ENCODE results near the gene EFHD1. TPM values are rescaled to one million over a fixed set of nuclear protein-coding genes. Genes with fewer than 3 reads are reported as not detected.

EFHD1 gene
- total and polyA plus RNA-seq, 2 of the 13 experiments (the other 11 are each of a cell fraction or from before 2014, with no cell fraction given): 0.09 TPM; not detected in 1

GRCh38 chr2:232697807-232698110 lies 64.4 kb downstream of the EFHD1 start:
- H3K4me2 ChIP-seq (ENCODE audit: low read depth, low read length): peak overlapping the region; percentile 91
- H2AFZ ChIP-seq (ENCODE audit: low read length): no peak overlapping the region
- no peak for FAIRE-seq
- peaks cover 19% of the 10 kb centered on the region for H4K20me1 ChIP-seq (ENCODE audit: insufficient read depth, low read length)
- BruUV-seq (replicated peaks): no TSS peak
- no peaks in the 10 kb centered on the region for H3K9me3 ChIP-seq (ENCODE audit: low read length)
- peak overlapping the region; percentile 87 for H3K27ac ChIP-seq (ENCODE audit: extremely low read length, insufficient read depth, low read length)
- H3K27me3 ChIP-seq (ENCODE audit: control insufficient read depth in 1 of 2, insufficient read depth in 2 of 2, low read length in 2 of 2): no peaks in the 10 kb centered on the region; a peak in 1 of 5 replicates
- peaks cover 54% of the 10 kb centered on the region for H3K79me2 ChIP-seq (ENCODE audit: insufficient read depth, low read length)
- 0 out of 5 replicates have a peak, but pooled peaks cover under 1 to 4% of the 10 kb centered on the region in 2 experiments for H3K36me3 ChIP-seq (replicated peaks in 1 of 2; ENCODE audit: control insufficient read depth in 1 of 2, insufficient read depth in 2 of 2, low read length in 2 of 2)
- peaks cover 52% of the 10 kb centered on the region for H3K4me1 ChIP-seq (ENCODE audit: insufficient read depth, low read length)
- 0% methylated on average over 11 of the region's 11 CpGs for WGBS (ENCODE audit: low lambda C conversion rate)
- ChIA-PET POLR2A (interaction anchor here (1.0 to 1.3 kb wide), 2 partner anchors 11 to 147 kb away, joined by 3 to 4 read pairs; partner anchors contain the start of genes EIF4E2 and TIGD1), CTCF (ENCODE audit: low intra/inter-chr PET ratio, low total read pairs) (no interaction called here)
- no peak for DNase-seq (ENCODE audit: low spot score)
- in situ Hi-C loops (cut with HindIII; ENCODE audit: extremely low pct_ligation_motif_present, low pct_unique_long_range_greater_than_20kb): no loop called here
- intact Hi-C loops (cut with micrococcal nuclease; ENCODE audit: unreplicated experiment): loop anchor here (1.0 kb wide), 1 partner anchor 91 kb away; no protein-coding TSS in a partner anchor
- peak overlapping the region; percentile 92 to 97 (median 97) for H3K4me3 ChIP-seq (replicated peaks in 1 of 3; ENCODE audit: insufficient read depth in 1 of 3, low read depth in 2 of 3, low read length in 3 of 3)
- peak overlapping the region; percentile 98 for H3K9ac ChIP-seq (ENCODE audit: insufficient read depth, low read depth, low read length)
- ATAC-seq: peak; percentile 49; the same call in 1 of the 3 replicates
- no peak for TF ChIP-seq MXI1 (IDR thresholded peaks at IDR 0.05; ENCODE audit: borderline replicate concordance, low read depth, low read length)
- TF ChIP-seq ZNF619 (CRISPR knock-in tag; IDR thresholded peaks at IDR 0.05): no peak
- no peak for TF ChIP-seq DNMT3B (CRISPR knock-in tag; conservative IDR thresholded peaks at IDR 0.05)
- no peak for TF ChIP-seq ZNF253 (CRISPR knock-in tag; IDR thresholded peaks at IDR 0.05; ENCODE audit: borderline replicate concordance)
- no peak for TF ChIP-seq SOX5 (CRISPR knock-in tag; IDR thresholded peaks at IDR 0.05; ENCODE audit: borderline replicate concordance)
- no peak; the same call in 1 of the 2 replicates for TF ChIP-seq ZMAT3 (CRISPR knock-in tag; conservative IDR thresholded peaks at IDR 0.05)
- no peak for TF ChIP-seq MIXL1 (CRISPR knock-in tag; IDR thresholded peaks at IDR 0.05)
- no peak for TF ChIP-seq MED1 (CRISPR knock-in tag; IDR thresholded peaks at IDR 0.05)
- no peak for TF ChIP-seq MAF1 (CRISPR knock-in tag; IDR thresholded peaks at IDR 0.05; ENCODE audit: borderline replicate concordance)
- 0 out of 2 replicates have a peak, but pooled peaks have one; percentile 0 for TF ChIP-seq CSRNP1 (CRISPR knock-in tag; IDR thresholded peaks at IDR 0.05)
- no peak for TF ChIP-seq ZBTB21 (CRISPR knock-in tag; IDR thresholded peaks at IDR 0.05)
- no peak for TF ChIP-seq REXO4 (CRISPR knock-in tag; IDR thresholded peaks at IDR 0.05; ENCODE audit: borderline replicate concordance)
- no peak for TF ChIP-seq TOE1 (CRISPR knock-in tag; IDR thresholded peaks at IDR 0.05)
- TF ChIP-seq NR0B2 (CRISPR knock-in tag; IDR thresholded peaks at IDR 0.05): no peak
- no peak for TF ChIP-seq ELF1 (CRISPR knock-in tag; IDR thresholded peaks at IDR 0.05)
- TF ChIP-seq WIZ (CRISPR knock-in tag; IDR thresholded peaks at IDR 0.05): no peak
- no peak for TF ChIP-seq MAFK (conservative IDR thresholded peaks at IDR 0.05 in 1 of 2, IDR thresholded peaks at IDR 0.05 in 1 of 2; ENCODE audit: low read length in 2 of 2)
- TF ChIP-seq ATAD3A (CRISPR knock-in tag; IDR thresholded peaks at IDR 0.05): peak; percentile 70; the same call in 1 of the 2 replicates
- no peak for TF ChIP-seq MTA3 (CRISPR knock-in tag; IDR thresholded peaks at IDR 0.05)
- TF ChIP-seq FUBP1 (CRISPR knock-in tag; IDR thresholded peaks at IDR 0.05; ENCODE audit: borderline replicate concordance): peak; percentile 87; the same call in 1 of the 2 replicates
- TF ChIP-seq ZNF776 (CRISPR knock-in tag; IDR thresholded peaks at IDR 0.05): no peak
- TF ChIP-seq NKX3-1 (CRISPR knock-in tag; IDR thresholded peaks at IDR 0.05): no peak
- TF ChIP-seq ZSCAN22 (CRISPR knock-in tag; IDR thresholded peaks at IDR 0.05): no peak; the same call in 1 of the 2 replicates
- TF ChIP-seq SUZ12 (IDR thresholded peaks at IDR 0.05; ENCODE audit: low read depth, low read length): no peak
- TF ChIP-seq HNRNPL (IDR thresholded peaks at IDR 0.05; ENCODE audit: low read depth, low read length): no peak

Measured in HepG2 (cell line).